ENCODE measurements around the gene ARID1B.

DNA sequence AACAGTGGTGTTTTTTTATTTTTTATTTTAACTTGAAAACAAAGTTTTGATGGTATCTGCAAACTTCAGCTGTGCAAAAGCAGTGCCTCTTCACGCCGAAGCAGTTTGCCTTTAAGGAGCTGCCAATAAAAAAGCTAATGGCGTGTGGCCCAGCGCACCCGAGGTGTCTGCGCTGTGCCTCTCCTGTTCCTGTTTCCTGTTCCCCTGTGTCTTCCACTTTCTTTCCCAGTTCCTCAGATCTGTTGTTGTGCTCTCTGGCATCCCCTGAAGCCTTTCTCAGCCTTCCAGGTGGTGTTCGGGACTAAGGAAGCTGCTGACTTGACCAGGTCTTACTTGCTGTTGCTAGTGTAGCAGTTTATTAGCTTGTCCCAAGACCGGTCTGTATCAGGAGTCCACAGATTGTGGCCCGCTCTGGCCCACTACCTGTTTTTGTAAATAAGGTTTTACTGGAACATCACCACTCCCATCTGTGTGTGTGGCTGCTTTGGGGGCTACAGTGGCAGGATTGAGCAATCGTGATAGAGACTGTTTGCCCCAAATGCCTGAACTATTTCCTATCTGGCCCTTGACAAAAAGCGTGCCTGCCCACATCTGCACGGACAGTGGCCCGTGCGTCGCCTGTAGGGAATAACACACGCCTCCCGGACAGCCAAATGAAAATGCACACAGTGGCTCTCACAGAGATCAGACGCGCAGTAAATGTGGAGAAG is 367.8 kb downstream of the ARID1B start:
- TF ChIP-seq, protein P1, sequence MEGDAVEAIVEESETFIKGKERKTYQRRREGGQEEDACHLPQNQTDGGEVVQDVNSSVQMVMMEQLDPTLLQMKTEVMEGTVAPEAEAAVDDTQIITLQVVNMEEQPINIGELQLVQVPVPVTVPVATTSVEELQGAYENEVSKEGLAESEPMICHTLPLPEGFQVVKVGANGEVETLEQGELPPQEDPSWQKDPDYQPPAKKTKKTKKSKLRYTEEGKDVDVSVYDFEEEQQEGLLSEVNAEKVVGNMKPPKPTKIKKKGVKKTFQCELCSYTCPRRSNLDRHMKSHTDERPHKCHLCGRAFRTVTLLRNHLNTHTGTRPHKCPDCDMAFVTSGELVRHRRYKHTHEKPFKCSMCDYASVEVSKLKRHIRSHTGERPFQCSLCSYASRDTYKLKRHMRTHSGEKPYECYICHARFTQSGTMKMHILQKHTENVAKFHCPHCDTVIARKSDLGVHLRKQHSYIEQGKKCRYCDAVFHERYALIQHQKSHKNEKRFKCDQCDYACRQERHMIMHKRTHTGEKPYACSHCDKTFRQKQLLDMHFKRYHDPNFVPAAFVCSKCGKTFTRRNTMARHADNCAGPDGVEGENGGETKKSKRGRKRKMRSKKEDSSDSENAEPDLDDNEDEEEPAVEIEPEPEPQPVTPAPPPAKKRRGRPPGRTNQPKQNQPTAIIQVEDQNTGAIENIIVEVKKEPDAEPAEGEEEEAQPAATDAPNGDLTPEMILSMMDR (IDR thresholded peaks at IDR 0.05), result no peak
- TF ChIP-seq EZH2 (IDR thresholded peaks at IDR 0.05), result no peak

All from neural progenitor cell (in vitro differentiated cells).